ENCODE results near the gene GATAD2A.

GRCh38 chr19:19485998-19486290, 80.5 kb downstream of the GATAD2A start:
- TF ChIP-seq CTCF (IDR thresholded peaks at IDR 0.05; ENCODE audit: low read depth, low read length): no peak
- no peak for TF ChIP-seq EZH2phosphoT487 (IDR thresholded peaks at IDR 0.05; ENCODE audit: low read depth)
